ENCODE measurements around the gene KCNQ1OT1.

Gene KCNQ1OT1

DNA sequence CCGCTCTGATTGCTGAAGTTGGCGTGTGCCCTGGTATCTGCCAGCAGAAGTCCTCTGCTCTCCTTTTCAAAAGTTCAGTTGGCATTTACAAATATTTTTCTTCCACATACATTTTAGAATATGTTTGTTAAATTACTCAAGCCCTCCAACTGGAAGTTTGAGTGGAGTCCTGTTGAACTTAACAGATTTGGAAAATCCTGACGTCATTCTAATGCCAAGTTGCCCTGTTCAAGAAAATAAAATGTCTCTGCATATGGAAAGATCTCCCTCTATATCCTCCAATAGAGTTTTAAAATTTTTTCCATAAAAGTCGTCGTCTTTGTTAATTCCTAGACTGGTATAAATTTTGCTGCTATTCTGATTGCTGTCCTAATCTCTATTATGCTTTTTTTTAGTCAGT lies 3.3 kb downstream of the KCNQ1OT1 start:
- Histone ChIP-seq H3K9me3 (no peaks in the 10 kb centered on the region), H3K36me3 (no peaks in the 10 kb centered on the region), H3K4me1 (peaks cover 0 to 32% (median 9%) of the 10 kb centered on the region in 4 donors), H3K27ac (no peak overlapping the region), H3K27me3 (no peaks in the 10 kb centered on the region), H3K4me3 (no peak overlapping the region)
- TF ChIP-seq, protein P1, sequence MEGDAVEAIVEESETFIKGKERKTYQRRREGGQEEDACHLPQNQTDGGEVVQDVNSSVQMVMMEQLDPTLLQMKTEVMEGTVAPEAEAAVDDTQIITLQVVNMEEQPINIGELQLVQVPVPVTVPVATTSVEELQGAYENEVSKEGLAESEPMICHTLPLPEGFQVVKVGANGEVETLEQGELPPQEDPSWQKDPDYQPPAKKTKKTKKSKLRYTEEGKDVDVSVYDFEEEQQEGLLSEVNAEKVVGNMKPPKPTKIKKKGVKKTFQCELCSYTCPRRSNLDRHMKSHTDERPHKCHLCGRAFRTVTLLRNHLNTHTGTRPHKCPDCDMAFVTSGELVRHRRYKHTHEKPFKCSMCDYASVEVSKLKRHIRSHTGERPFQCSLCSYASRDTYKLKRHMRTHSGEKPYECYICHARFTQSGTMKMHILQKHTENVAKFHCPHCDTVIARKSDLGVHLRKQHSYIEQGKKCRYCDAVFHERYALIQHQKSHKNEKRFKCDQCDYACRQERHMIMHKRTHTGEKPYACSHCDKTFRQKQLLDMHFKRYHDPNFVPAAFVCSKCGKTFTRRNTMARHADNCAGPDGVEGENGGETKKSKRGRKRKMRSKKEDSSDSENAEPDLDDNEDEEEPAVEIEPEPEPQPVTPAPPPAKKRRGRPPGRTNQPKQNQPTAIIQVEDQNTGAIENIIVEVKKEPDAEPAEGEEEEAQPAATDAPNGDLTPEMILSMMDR (IDR thresholded peaks at IDR 0.05) = no peak
- intact Hi-C loops (cut with DNase I; ENCODE audit: low total_unique reads) = loop anchor here (5.0 kb wide), 1 partner anchor 191 kb away; the partner anchor contains the start of gene CDKN1C
- DNase-seq = no peak

DNA sequence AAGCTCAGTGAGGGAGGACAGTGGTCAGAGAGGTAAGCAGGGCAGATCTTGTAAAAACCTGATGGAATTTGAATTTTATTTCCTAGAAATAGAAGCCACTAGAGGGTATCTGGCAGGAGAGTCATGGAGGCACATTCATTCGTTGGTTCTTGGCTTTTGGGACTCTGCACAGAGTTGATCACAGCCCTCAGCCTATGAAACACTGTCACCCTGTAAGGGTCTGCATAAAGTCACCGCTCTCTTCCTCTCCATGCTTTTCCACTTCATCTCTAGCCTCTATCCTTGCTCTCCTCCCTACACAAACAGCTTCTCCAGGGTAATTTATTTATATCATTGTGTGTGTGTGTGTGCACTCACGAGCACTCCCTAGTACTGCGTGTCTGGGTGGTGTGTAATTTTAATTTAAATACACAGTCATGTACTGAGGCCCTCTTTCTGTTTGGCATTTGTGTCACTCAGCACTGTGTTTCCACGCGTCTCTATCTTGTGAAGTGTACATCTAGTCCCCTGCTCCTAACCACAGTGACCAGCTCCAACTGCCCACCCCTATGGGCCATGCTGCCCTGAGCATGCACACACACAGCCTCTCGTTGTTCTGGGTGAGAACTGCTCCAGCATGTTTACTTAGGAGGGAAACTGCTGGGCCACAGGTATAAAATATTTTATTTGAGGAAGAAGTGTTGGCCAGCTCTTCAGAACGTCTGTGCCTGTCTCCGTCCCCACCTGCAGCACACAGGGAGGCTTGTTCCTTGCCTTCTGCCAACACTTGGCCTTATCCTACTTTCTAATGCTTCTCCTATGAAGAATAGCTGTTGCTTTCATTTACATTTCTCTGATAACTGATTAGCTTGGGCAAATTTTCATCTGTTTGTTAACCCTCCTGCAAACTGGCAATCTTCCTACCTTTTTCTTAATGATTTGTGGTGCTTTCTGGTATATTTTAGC lies 4.5 kb downstream of the KCNQ1OT1 start:
- TF ChIP-seq, protein P1 (IDR thresholded peaks at IDR 0.05) = no peak
- intact Hi-C loops (cut with DNase I; ENCODE audit: low total_unique reads) = loop anchor here (5.0 kb wide), 2 partner anchors 163 to 192 kb away; partner anchors contain the start of gene CDKN1C
- Histone ChIP-seq H3K36me3 (no peaks in the 10 kb centered on the region), H3K4me3 (no peak overlapping the region), H3K4me1 (peaks cover 0 to 29% (median 7%) of the 10 kb centered on the region in 4 donors), H3K9me3 (no peaks in the 10 kb centered on the region), H3K27me3 (no peaks in the 10 kb centered on the region), H3K27ac (no peak overlapping the region)
- DNase-seq = peak; percentile 8 to 21

DNA sequence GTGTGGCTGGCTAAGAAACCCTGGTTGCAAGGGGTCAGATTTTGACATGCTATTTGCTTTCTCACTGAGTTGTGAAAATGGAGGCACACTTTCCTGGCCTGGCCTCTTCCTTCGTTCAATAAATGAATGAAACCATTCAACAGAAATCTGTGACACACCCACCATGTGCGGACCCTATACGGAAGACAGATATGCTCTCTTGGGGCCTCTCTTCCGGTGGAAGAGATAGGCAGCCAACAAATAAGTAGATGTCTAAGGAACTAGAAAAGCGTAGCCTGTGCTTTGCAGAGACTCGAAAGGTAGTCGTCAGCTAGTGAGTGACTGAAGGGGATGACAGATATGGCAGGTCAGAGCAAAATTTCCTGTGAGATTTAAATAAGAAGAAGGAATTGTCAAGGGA lies 5.3 kb downstream of the KCNQ1OT1 start:
- peaks cover 0 to 29% (median 7%) of the 10 kb centered on the region in 4 donors for H3K4me1 ChIP-seq
- H3K27ac ChIP-seq = no peak overlapping the region

DNA sequence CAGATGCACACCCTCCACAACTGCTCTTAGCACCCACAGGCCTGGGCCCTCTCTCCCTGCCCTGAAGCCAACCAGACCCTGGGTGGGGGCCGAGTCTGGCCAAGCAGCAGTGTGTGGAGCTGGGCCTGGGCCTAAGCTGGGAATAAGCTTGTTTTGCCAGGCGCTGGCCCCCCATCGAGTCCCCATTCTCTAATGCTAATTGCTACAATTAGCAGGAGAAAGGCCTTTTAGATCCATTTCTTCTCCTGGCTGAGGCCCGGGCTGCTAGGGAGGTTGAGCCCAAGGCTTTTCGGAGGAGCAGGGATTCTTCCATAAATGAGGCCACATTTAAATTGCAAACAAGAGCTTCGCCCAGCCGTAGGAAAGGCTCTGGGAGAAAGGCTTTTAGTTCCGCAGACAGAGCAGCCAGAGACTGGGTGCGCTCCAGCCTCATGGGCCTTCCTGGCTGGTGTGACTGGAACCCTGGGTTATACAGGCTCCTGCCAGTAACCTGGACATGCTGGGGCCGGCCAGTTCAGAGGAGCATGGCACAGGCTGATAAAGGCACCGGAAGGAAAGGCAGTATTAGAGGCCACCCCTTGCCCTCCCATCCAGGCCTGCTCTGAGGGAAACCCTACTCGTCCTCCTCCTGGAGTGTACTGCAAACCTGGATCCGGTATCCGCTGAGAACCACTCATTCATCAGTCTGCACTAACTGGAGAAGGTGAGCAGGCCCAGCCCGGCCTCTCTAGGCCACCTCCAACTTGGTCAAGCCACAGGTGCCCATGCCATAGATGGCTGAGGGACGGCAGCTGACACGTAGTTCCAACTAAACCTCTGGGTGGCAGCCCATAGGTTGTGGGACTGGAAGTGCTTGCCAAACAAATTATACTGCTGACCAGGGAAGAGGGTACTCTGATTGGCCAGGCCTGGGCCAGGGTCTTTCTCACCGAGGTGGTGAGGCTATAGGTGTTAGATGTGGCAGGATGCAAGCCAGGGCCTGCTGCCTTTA lies 6.2 kb downstream of the KCNQ1OT1 start:
- TF ChIP-seq, protein P1 (IDR thresholded peaks at IDR 0.05) = no peak
- Histone ChIP-seq H3K4me1 (peaks cover 0 to 27% (median 7%) of the 10 kb centered on the region in 4 donors), H3K27ac (no peak overlapping the region), H3K27me3 (no peaks in the 10 kb centered on the region), H3K36me3 (no peaks in the 10 kb centered on the region), H3K9me3 (no peaks in the 10 kb centered on the region), H3K4me3 (no peak overlapping the region)
- peak; percentile 9 to 51 for DNase-seq
- intact Hi-C loops (cut with DNase I; ENCODE audit: low total_unique reads) = loop anchor here (5.0 kb wide), 1 partner anchor 161 kb away; no protein-coding TSS in a partner anchor

More for the DNA sequence above, 5.3 kb downstream of the KCNQ1OT1 start:
- no peaks in the 10 kb centered on the region for H3K36me3 ChIP-seq
- TF ChIP-seq, protein P1 (IDR thresholded peaks at IDR 0.05) = no peak
- no peak overlapping the region for H3K4me3 ChIP-seq
- no peaks in the 10 kb centered on the region for H3K9me3 ChIP-seq
- intact Hi-C loops (cut with DNase I; ENCODE audit: low total_unique reads) = loop anchor here (5.0 kb wide), 1 partner anchor 162 kb away; no protein-coding TSS in a partner anchor
- H3K27me3 ChIP-seq = no peaks in the 10 kb centered on the region
- peak in 1 of 2 donors; percentile 7 for DNase-seq
